H1 (cell line): Measurements from ENCODE around the gene RBM19. TPM values are rescaled to one million over a fixed set of nuclear protein-coding genes. Genes with fewer than 3 reads are reported as not detected.

ENCODE experiments used
- CTCF ChIA-PET: fragments of 300-600 bp; sonication (Branson Sonifier 250); formaldehyde crosslinking; loops from one replicate; lab custom pipeline; 2021; ENCODE audit not compliant: partially characterized antibody; lab: Charles Lee
- POLR2A ChIA-PET: fragments of 300-600 bp; sonication (Branson Sonifier 250); formaldehyde crosslinking; loops from one replicate; lab custom pipeline; 2021; ENCODE audit warnings: inconsistent platforms; ENCODE audit not compliant: partially characterized antibody; lab: Charles Lee
- DNase-seq, 2 experiments: peaks; one replicate each; pipeline versions ENCODE4 v3.0.0 to v3.0.0-alpha.2; 2010 to 2022; ENCODE audit warnings: low spot score in 2 of 2, low read depth in 1 of 2, mixed read lengths in 1 of 2
- FAIRE-seq: peaks from 2 replicates; lab custom pipeline; 2011; peaks lifted over from hg19 to GRCh38; lab: Jason Lieb, UNC
- H2AFZ ChIP-seq: 2 replicates; pipeline ENCODE4 v1.8.1; 2012; ENCODE audit warnings: low read length, inconsistent platforms
- H2AK5ac ChIP-seq: 2 replicates; pipeline ENCODE4 v1.6.1; 2013; ENCODE audit warnings: low read depth, low read length
- H2BK120ac ChIP-seq: replicated peaks from 2 replicates; pipeline ENCODE3; 2013; ENCODE audit warnings: low read depth, low read length, inconsistent platforms
- H2BK12ac ChIP-seq: 2 replicates; pipeline ENCODE4 v1.6.1; 2013; ENCODE audit warnings: low read depth, low read length
- H2BK15ac ChIP-seq: 2 replicates; pipeline ENCODE4 v1.6.1; 2013; ENCODE audit warnings: low read length
- H2BK20ac ChIP-seq: 2 replicates; pipeline ENCODE4 v1.6.1; 2013; ENCODE audit warnings: low read length
- H2BK5ac ChIP-seq: 2 replicates; pipeline ENCODE4 v1.6.1; 2013; ENCODE audit warnings: low read depth, low read length
- H3K14ac ChIP-seq: 2 replicates; pipeline ENCODE4 v1.6.1; 2013; ENCODE audit warnings: inconsistent platforms; ENCODE audit not compliant: insufficient read length
- H3K18ac ChIP-seq: 2 replicates; pipeline ENCODE4 v1.6.1; 2013; ENCODE audit warnings: low read length; ENCODE audit errors: extremely low read depth
- H3K23ac ChIP-seq: 2 replicates; pipeline ENCODE4 v1.6.1; 2013; ENCODE audit warnings: inconsistent platforms; ENCODE audit not compliant: insufficient read length
- H3K23me2 ChIP-seq: 2 replicates; pipeline ENCODE4 v1.6.1; 2013; ENCODE audit warnings: low read depth, low read length
- H3K27ac ChIP-seq: 2 replicates; pipeline ENCODE4 v1.6.1; 2011; ENCODE audit warnings: low read depth, low read length, inconsistent platforms
- H3K27me3 ChIP-seq, 4 experiments: replicated peaks in 1 of 4; 1 replicate in 1 of 4; 2 replicates in 3 of 4; pipeline versions ENCODE4 v1.6.1 to v1.8.1; 2011 to 2013; ENCODE audit warnings: low read length in 3 of 4, mild to moderate bottlenecking in 3 of 4, inconsistent platforms in 2 of 4, mixed read lengths in 2 of 4, moderate library complexity in 1 of 4; ENCODE audit not compliant: control insufficient read depth in 3 of 4, insufficient read depth in 3 of 4; ENCODE audit errors: extremely low read depth in 1 of 4
- H3K36me3 ChIP-seq, 4 experiments: 2 replicates each; pipeline versions ENCODE4 v1.6.1 to v1.8.1; 2011 to 2013; ENCODE audit warnings: mild to moderate bottlenecking in 4 of 4, low read length in 3 of 4, moderate library complexity in 2 of 4, control low read depth in 1 of 4, inconsistent platforms in 1 of 4; ENCODE audit not compliant: insufficient read depth in 4 of 4, control insufficient read depth in 2 of 4
- H3K4ac ChIP-seq: replicated peaks from 2 replicates; pipeline ENCODE3; 2013; ENCODE audit warnings: low read length, low read depth, mixed read lengths, inconsistent platforms; ENCODE audit not compliant: insufficient read length
- H3K4me1 ChIP-seq, 4 experiments: replicated peaks in 1 of 4; 1 replicate in 1 of 4; 2 replicates in 3 of 4; pipeline versions ENCODE4 v1.6.1 to v1.8.1; 2011 to 2013; ENCODE audit warnings: low read length in 3 of 4, inconsistent platforms in 2 of 4, mixed read lengths in 1 of 4; ENCODE audit not compliant: insufficient read depth in 4 of 4, control insufficient read depth in 3 of 4
- H3K4me2 ChIP-seq, 2 experiments: 2 replicates each; pipeline versions ENCODE4 v1.6.1 to v1.8.1; 2011 to 2013; ENCODE audit warnings: low read depth in 2 of 2, low read length in 2 of 2, control low read depth in 1 of 2, inconsistent platforms in 1 of 2, mild to moderate bottlenecking in 1 of 2; ENCODE audit not compliant: insufficient read depth in 1 of 2
- H3K4me3 ChIP-seq, 4 experiments: fragments of 200-600, 300-600 bp in 1 of 4; sonication (generic), shearing (Covaris generic), sonication (Bioruptor Twin) in 1 of 4; 2 replicates each; pipeline versions ENCODE4 v1.5.1 to v1.8.1; 2011 to 2016; ENCODE audit warnings: low read length in 4 of 4, low read depth in 3 of 4, control low read depth in 2 of 4, inconsistent platforms in 2 of 4, mild to moderate bottlenecking in 2 of 4, mixed read lengths in 1 of 4, moderate library complexity in 1 of 4; ENCODE audit not compliant: insufficient read depth in 2 of 4; ENCODE audit errors: extremely low read depth in 1 of 4
- H3K56ac ChIP-seq: replicated peaks from 2 replicates; pipeline ENCODE3; 2013; ENCODE audit warnings: low read depth, mild to moderate bottlenecking, mixed read lengths, low read length, inconsistent platforms; ENCODE audit not compliant: insufficient read length
- H3K79me1 ChIP-seq: 2 replicates; pipeline ENCODE4 v1.6.1; 2013; ENCODE audit warnings: low read depth, low read length, control low read depth
- H3K79me2 ChIP-seq, 2 experiments: 2 replicates each; pipeline versions ENCODE4 v1.6.1 to v1.8.1; 2012 to 2013; ENCODE audit warnings: low read length in 2 of 2, mild to moderate bottlenecking in 2 of 2, inconsistent platforms in 1 of 2; ENCODE audit not compliant: insufficient read depth in 2 of 2, control insufficient read depth in 1 of 2
- H3K9ac ChIP-seq, 4 experiments: replicated peaks in 1 of 4; 1 replicate in 1 of 4; 2 replicates in 3 of 4; pipeline versions ENCODE4 v1.6.1 to v1.8.1; 2011 to 2013; ENCODE audit warnings: low read depth in 3 of 4, low read length in 3 of 4, control low read depth in 2 of 4, mild to moderate bottlenecking in 2 of 4, moderate library complexity in 2 of 4, inconsistent platforms in 1 of 4; ENCODE audit errors: extremely low read depth in 1 of 4
- H3K9me3 ChIP-seq, 2 experiments: 2 replicates each; pipeline versions ENCODE4 v1.6.1 to v1.8.1; 2012 to 2013; ENCODE audit warnings: mild to moderate bottlenecking in 2 of 2, moderate library complexity in 2 of 2, control low read depth in 1 of 2, inconsistent platforms in 1 of 2, low read depth in 1 of 2, low read length in 1 of 2, mixed read lengths in 1 of 2; ENCODE audit not compliant: insufficient read depth in 2 of 2
- H4K20me1 ChIP-seq, 2 experiments: replicated peaks in 1 of 2; 2 replicates each; pipeline versions ENCODE3 to v1.8.1; 2011 to 2013; ENCODE audit warnings: inconsistent platforms in 2 of 2, low read length in 2 of 2, mild to moderate bottlenecking in 1 of 2; ENCODE audit not compliant: insufficient read depth in 2 of 2, control insufficient read depth in 1 of 2
- H4K5ac ChIP-seq: 2 replicates; pipeline ENCODE4 v1.6.1; 2013; ENCODE audit warnings: low read length, low read depth, mixed read lengths, inconsistent platforms; ENCODE audit not compliant: insufficient read length
- H4K8ac ChIP-seq: 2 replicates; pipeline ENCODE4 v1.8.0; 2013; ENCODE audit warnings: mild to moderate bottlenecking, moderate library complexity, low read length, inconsistent platforms; ENCODE audit not compliant: insufficient read depth; ENCODE audit errors: extremely low read depth
- H4K91ac ChIP-seq: replicated peaks from 2 replicates; pipeline ENCODE3; 2013; ENCODE audit warnings: low read length, mixed read lengths, inconsistent platforms; ENCODE audit not compliant: insufficient read length
- ASH2L ChIP-seq: fragments of 200-600, 300-600 bp; sonication (generic); IDR thresholded peaks from one replicate; pipeline ENCODE4 v1.7.1; 2017; ENCODE audit warnings: low read length
- BCL11A ChIP-seq, 2 experiments: IDR thresholded peaks; one replicate each; pipeline ENCODE4 v1.6.1; 2011; ENCODE audit warnings: low read depth in 2 of 2, low read length in 2 of 2, mild to moderate bottlenecking in 2 of 2
- CEBPB ChIP-seq: IDR thresholded peaks from 2 replicates; pipeline ENCODE4 v1.6.1; 2012; ENCODE audit warnings: low read depth, low read length
- GTF2F1 ChIP-seq: IDR thresholded peaks from 2 replicates; pipeline ENCODE4 v1.6.1; 2012; ENCODE audit warnings: low read depth, low read length, improper control_type of control experiment, borderline replicate concordance
- KDM1A ChIP-seq: fragments of 200-600, 300-600 bp; sonication (generic); IDR thresholded peaks from 2 replicates; pipeline ENCODE4 v1.7.1; 2016; ENCODE audit warnings: mild to moderate bottlenecking, low read length, borderline replicate concordance
- NANOG ChIP-seq: IDR thresholded peaks from 2 replicates; pipeline ENCODE4 v1.6.1; 2011; ENCODE audit warnings: low read length, low read depth, mild to moderate bottlenecking, inconsistent platforms; ENCODE audit not compliant: insufficient read depth, poor library complexity, severe bottlenecking
- NRF1 ChIP-seq: IDR thresholded peaks from 2 replicates; pipeline ENCODE4 v1.6.1; 2011; ENCODE audit warnings: mild to moderate bottlenecking, low read depth, low read length, improper control_type of control experiment
- PHF8 ChIP-seq: fragments of 200-600 bp; sonication (generic); conservative IDR thresholded peaks from 2 replicates; pipeline ENCODE4 v1.7.1; 2012; ENCODE audit warnings: low read depth, mild to moderate bottlenecking, inconsistent platforms, low read length, moderate library complexity
- POLR2A ChIP-seq, 2 experiments: IDR thresholded peaks; 1 replicate in 1 of 2; 2 replicates in 1 of 2; pipeline ENCODE4 v1.6.1; 2011; ENCODE audit warnings: low read depth in 2 of 2, low read length in 2 of 2, mild to moderate bottlenecking in 2 of 2; ENCODE audit errors: control extremely low read depth in 1 of 2
- POLR2AphosphoS5 ChIP-seq: IDR thresholded peaks from 2 replicates; pipeline ENCODE4 v1.6.1; 2011; ENCODE audit warnings: low read depth, low read length
- RNF2 ChIP-seq: fragments of 200-900, 300-1000 bp; sonication (generic); IDR thresholded peaks from 2 replicates; pipeline ENCODE4 v1.7.1; 2016; ENCODE audit warnings: borderline replicate concordance, low read depth, mild to moderate bottlenecking, antibody characterized with exemption, low read length; ENCODE audit not compliant: poor library complexity, severe bottlenecking; ENCODE audit errors: missing control alignments
- SIN3A ChIP-seq, 2 experiments: IDR thresholded peaks in 1 of 2; conservative IDR thresholded peaks in 1 of 2; 2 replicates each; pipeline ENCODE4 v1.6.1; 2011 to 2012; ENCODE audit warnings: low read length in 2 of 2, improper control_type of control experiment in 1 of 2, low read depth in 1 of 2, mild to moderate bottlenecking in 1 of 2
- SRF ChIP-seq: IDR thresholded peaks from 2 replicates; pipeline ENCODE4 v1.6.1; 2011; ENCODE audit warnings: mild to moderate bottlenecking, low read depth, low read length, moderate library complexity
- TAF1 ChIP-seq: IDR thresholded peaks from 2 replicates; pipeline ENCODE4 v1.6.1; 2011; ENCODE audit warnings: mild to moderate bottlenecking, low read depth, low read length
- TAF7 ChIP-seq: optimal IDR thresholded peaks from 2 replicates; pipeline ENCODE3; 2011; ENCODE audit warnings: low read depth, mild to moderate bottlenecking, inconsistent platforms, low read length, moderate library complexity, borderline replicate concordance
- WGBS, 2 experiments: shearing (Covaris generic) in 1 of 2; methylation state at CpG; one replicate each; pipeline versions ENCODE4 v1.1.6 to v1.1.7; 2013 to 2015; ENCODE audit warnings: low lambda C conversion rate in 2 of 2, mixed read lengths in 2 of 2, inconsistent platforms in 1 of 2, low coverage in 1 of 2, missing lambda C conversion rate in 1 of 2; ENCODE audit not compliant: insufficient replicate concordance in 2 of 2, insufficient coverage in 1 of 2, insufficient read length in 1 of 2; ENCODE audit errors: extremely low coverage in 1 of 2, missing lambda C conversion rate in 1 of 2; 5-methylcytosine and 5-hydroxymethylcytosine counted together
- polyA plus RNA-seq, 7 experiments: library from polyadenylated mRNA; depleted of rRNA in 3 of 7; stranded (reverse) in 5 of 7; unstranded in 2 of 7; fragments of >200 nt in 5 of 7; fragments of 200-250 nt in 2 of 7; gene quantifications; 1 replicate in 5 of 7; 2 replicates in 1 of 7; 4 replicates in 1 of 7; pipeline versions ENCODE4 v1.2.1 to v1.2.3, GENCODE V29; 2011 to 2013; ENCODE audit warnings: missing spikeins in 2 of 7, mixed read lengths in 2 of 7
- total RNA-seq: library from RNA; stranded (reverse); fragmentation: NEBNext Ultra II Directional; extraction: Animal tissue kit (Norgen Biotek cat#: 25700); gene quantifications from 2 replicates; pipeline ENCODE4 v1.2.1, GENCODE V29; 2021

The RBM19 gene
- total and polyA plus RNA-seq, 2 of the 8 experiments (the other 6 are each of a cell fraction or from before 2014, with no cell fraction given) = 23.4 to 61.9 TPM

- Histone ChIP-seq H3K23me2 (no peaks in the 10 kb centered on the region), H2AFZ (no peak overlapping the region), H4K91ac (no peak overlapping the region), H4K8ac (no peak overlapping the region), H3K36me3 (no peaks in the 10 kb centered on the region), H2AK5ac (no peak overlapping the region), H2BK20ac (no peak overlapping the region), H3K9me3 (no peaks in the 10 kb centered on the region), H3K4me3 (no peak overlapping the region), H3K14ac (no peak overlapping the region), H3K4ac (no peak overlapping the region), H2BK120ac (no peak overlapping the region), H3K79me2 (no peaks in the 10 kb centered on the region), H3K23ac (no peak overlapping the region), H3K9ac (no peak overlapping the region), H4K5ac (no peak overlapping the region), H3K27ac (no peak overlapping the region), H2BK15ac (no peak overlapping the region), H3K56ac (no peak overlapping the region), H3K27me3 (no peaks in the 10 kb centered on the region), H3K4me2 (no peak overlapping the region), H2BK12ac (no peak overlapping the region), H3K18ac (no peak overlapping the region), H2BK5ac (no peak overlapping the region), H4K20me1 (no peaks in the 10 kb centered on the region), H3K79me1 (no peaks in the 10 kb centered on the region), H3K4me1 (no peaks in the 10 kb centered on the region)
- FAIRE-seq = no peak
- ChIA-PET CTCF (interaction anchor here (0.7 to 4.2 kb wide), 3 partner anchors 13 to 535 kb away, joined by 3 to 20 read pairs (median 3); no protein-coding TSS in a partner anchor), POLR2A (interaction anchor here (1.0 kb wide), 1 partner anchor 12 kb away, joined by 3 read pairs; no protein-coding TSS in a partner anchor)
- WGBS, 2 experiments = 89% methylated on average over 3 of the region's 3 CpGs; no CpG with 5 or more reads in 1 of the 2 experiments
- DNase-seq = no peak
- TF ChIP-seq NRF1 (no peak), SRF (no peak), RNF2 (no peak), TAF7 (no peak), NANOG (no peak), SIN3A (conservative IDR thresholded peaks at IDR 0.05 in 1 of 2, IDR thresholded peaks at IDR 0.05 in 1 of 2; ENCODE audit: low read depth in 1 of 2, low read length in 2 of 2) (no peak), ASH2L (no peak), TAF1 (no peak), POLR2AphosphoS5 (no peak), CEBPB (no peak), GTF2F1 (no peak), KDM1A (no peak), PHF8 (no peak), POLR2A (IDR thresholded peaks at IDR 0.05; ENCODE audit: control extremely low read depth in 1 of 2, low read depth in 2 of 2, low read length in 2 of 2) (no peak), BCL11A (IDR thresholded peaks at IDR 0.05; ENCODE audit: low read depth in 2 of 2, low read length in 2 of 2) (no peak)
Measured at GRCh38 chr12:113994051-113994450, 27.9 kb upstream of the RBM19 start.
